ENCODE data around the gene TYK2.

- TF ChIP-seq CTCF (IDR thresholded peaks at IDR 0.05) (no peak), POLR2A (IDR thresholded peaks at IDR 0.05) (no peak)
These were observed 50.8 kb downstream of the TYK2 start for GRCh38 chr19:10329555-10329954.
